Kasumi-1 (cell line): ENCODE results near the gene SWT1.

Experiments used
- DNase-seq, 2 experiments: peaks; one replicate each; lab custom pipeline; 2025; lab: John Stamatoyannopoulos, UW

The SWT1 gene

DNA sequence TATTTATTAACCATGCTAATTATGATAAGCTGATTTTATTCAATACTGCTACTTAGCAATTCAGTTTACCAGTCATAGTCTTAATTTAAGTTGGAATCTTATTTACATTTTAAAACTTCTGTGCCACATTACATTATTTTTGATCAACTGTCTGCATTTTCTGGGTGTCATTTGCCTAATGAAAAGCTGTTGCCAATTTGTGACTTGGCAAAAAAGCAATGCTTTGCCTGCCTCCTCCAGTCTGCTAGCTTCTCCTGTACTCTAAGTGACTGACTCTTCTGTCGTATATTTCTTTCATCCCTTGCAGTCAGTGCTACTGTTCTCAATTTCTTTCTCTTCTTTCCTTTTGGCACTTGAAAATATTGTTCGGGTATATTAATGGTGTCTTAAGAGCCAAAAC lies 165.7 kb downstream of the SWT1 start:
- no peak for DNase-seq

DNA sequence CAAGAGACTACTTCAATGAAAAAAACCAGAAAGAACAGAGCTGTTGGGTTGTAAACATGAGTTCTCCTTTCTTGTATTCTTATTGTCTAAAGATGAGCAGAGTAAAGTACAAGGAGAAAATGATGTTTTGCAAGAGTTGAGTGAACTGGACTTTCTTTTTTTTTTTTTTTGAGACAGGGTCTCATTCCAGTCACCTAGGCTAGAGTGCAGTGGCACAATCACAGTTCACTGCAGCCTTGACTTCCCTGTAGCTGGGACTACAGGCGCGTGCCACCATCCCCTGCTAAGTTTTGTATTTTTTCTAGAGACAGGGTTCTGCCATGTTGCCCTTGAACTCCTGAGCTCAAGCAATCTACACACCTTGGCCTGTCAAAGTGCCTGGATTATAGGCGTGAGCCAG lies 167.2 kb downstream of the SWT1 start:
- DNase-seq = no peak

DNA sequence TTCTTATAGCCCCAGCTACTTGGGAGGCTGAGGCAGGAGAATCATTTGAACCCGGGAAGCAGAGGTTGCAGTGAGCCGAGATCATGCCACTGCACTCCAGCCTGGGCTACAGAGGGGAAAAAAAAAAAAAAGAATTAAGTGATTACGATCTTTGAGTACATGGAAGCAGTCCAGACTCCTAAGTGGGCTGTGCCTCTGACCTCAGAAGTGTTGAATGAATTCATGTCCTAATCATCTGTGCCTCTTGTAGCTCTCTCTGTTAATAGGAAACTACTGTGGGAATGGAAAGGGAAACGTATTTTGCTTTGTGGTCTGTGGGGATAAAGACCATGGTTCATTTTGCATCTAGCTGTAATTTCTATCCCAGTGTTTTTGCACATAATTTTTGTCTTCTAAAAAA lies 168.4 kb downstream of the SWT1 start:
- peak; percentile 35 to 57 for DNase-seq

DNA sequence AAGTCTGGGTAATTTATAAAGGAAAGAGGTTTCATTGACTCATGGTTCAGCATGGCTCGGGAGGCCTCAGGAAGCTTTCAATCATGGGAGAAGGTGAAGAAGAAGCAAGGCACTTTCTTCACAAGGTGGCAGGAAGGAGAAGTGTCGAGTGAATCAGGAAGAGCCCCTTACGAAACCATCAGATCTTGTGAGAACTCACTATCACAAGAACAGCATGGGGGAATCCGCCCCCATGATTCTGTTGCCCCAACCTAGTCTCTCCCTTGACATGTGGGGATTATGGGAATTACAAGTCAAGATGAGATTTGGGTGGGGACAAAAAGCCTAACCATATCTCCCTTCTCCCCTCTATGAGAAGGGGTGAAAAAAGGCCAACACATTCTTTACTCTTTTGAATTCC lies 171.3 kb downstream of the SWT1 start:
- DNase-seq = no peak

DNA sequence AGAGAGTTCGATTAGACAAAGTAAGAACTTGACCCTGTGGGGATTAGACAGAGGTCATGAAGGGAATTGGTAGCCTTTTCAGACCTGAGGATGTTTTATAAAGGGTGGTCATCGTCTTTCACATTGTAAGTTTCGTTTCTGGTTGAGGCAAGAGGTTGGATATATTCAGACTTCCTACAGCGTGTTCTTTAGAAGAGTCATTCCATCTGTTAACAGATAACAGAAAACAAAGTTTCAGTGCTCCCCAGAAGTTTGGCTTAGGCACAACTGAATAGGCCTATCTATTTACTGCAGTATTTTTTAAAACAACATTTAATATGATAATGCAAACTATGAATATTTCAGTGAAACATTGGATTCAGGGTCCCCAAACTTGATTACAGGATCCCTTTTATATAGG lies 177.2 kb downstream of the SWT1 start:
- no peak for DNase-seq

DNA sequence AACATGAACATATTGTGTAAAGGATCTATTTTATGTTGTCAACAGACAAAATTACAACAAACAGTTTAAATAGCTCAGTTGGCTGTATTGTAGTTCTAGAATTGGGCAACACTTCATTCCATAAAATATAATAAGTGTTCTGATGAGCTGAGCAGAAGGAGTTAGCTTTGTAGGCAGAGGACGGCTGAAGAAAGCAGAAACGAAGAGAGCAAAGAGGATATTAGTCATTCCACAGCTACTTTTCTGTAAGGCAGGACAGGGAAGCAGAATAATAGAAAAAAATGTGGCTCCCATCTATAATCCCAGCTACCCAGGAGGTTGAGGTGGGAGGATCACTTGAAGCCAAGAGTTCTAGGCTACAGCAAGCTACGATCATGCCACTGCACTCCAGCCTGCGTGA lies 180.3 kb downstream of the SWT1 start:
- DNase-seq = peak; percentile 39 to 45

DNA sequence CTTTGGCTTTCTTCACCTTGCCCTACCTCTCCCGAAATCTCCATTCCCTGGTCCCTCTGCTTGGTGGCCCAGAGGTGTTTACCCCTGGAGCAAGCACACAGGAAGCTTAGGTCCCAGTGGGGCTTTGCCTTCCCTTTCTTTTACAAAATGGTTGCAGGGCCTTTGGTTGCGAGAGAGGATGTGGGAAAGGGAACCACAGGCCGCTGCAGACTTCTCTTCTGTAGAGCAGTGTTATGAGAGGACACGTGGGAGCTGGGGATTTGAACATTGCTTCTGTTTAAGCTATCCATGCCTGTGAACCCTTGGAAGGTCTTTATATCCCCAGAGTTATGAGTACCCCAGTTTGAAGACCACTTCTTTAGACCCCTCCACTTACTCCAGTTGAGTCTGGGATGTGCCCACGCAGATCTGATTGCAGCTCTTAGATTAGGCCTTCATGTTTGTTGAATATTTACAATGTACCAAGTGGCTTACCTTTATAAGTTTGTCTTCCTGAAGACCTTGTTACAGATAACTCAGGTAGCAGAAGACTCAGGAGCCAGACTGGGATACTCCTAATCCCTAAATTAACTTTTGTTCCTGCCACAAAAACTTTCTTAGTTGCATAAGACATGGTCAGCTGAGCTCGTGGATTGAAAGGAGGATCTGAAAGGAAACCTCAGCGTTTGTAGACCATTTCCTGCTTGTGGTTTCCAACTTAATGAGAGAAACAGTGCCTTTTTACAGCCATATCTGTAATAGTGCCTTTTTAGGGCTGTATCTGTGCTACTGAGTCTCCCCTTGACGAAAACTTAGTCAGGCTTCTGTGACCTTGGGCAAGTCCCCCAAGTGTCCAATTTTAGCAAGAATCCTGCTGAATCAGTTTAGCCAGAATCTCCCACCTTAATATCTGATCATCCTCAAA lies 182.0 kb downstream of the SWT1 start:
- peak; percentile 93 to 94 for DNase-seq

DNA sequence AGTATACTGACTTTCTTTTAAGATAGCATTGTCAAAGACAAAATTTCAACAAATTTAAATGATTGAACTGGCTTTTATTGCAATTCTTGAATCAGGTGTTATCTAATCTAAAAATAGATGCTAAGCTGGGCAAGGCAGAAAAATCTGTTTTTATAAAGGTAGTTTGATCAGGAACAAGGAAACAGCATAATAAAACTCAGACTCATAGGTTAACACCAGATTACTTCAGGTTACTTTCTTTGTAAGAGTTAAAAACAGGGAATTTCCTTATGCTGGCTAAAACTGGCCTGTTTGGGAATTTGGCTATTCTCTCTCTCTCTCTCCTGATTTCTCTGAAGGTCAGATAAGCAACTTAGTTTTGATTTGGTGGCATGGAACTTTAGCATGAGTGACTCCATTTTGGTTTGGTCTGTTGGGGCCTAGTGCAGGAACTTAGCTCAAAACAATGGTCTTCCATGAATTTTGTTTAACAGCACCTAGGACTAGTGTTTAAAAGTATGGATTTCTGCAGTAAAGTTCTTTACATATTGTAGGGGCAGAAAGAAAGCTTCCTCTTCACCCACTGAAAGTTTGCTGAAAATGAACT lies 184.3 kb downstream of the SWT1 start:
- DNase-seq = no peak
